IPS-20b (cell line): ENCODE data around the gene MRI1.

Source experiments
- H3K27ac ChIP-seq: one replicate; pipeline ENCODE4 v1.5.1; 2013; ENCODE audit warnings: low read length
- H3K27me3 ChIP-seq: 2 replicates; pipeline ENCODE4 v1.6.1; 2013; ENCODE audit warnings: mild to moderate bottlenecking, low read length, inconsistent platforms; ENCODE audit not compliant: insufficient read depth
- H3K36me3 ChIP-seq: 2 replicates; pipeline ENCODE4 v1.6.1; 2013; ENCODE audit warnings: low read depth, mild to moderate bottlenecking, inconsistent platforms, low read length, moderate library complexity; ENCODE audit not compliant: insufficient read depth
- H3K4me1 ChIP-seq: 2 replicates; pipeline ENCODE4 v1.6.1; 2013; ENCODE audit warnings: mild to moderate bottlenecking, control low read depth, inconsistent platforms, low read length, moderate library complexity; ENCODE audit not compliant: insufficient read depth
- H3K4me3 ChIP-seq: 2 replicates; pipeline ENCODE4 v1.5.1; 2013; ENCODE audit warnings: mild to moderate bottlenecking, low read length, inconsistent platforms
- H3K9ac ChIP-seq: 2 replicates; pipeline ENCODE4 v1.6.1; 2013; ENCODE audit warnings: low read depth, mild to moderate bottlenecking, inconsistent platforms, low read length, moderate library complexity
- H3K9me3 ChIP-seq: 2 replicates; pipeline ENCODE4 v1.6.1; 2013; ENCODE audit warnings: mild to moderate bottlenecking, low read depth, low read length, inconsistent platforms; ENCODE audit not compliant: insufficient read depth

The MRI1 gene

DNA sequence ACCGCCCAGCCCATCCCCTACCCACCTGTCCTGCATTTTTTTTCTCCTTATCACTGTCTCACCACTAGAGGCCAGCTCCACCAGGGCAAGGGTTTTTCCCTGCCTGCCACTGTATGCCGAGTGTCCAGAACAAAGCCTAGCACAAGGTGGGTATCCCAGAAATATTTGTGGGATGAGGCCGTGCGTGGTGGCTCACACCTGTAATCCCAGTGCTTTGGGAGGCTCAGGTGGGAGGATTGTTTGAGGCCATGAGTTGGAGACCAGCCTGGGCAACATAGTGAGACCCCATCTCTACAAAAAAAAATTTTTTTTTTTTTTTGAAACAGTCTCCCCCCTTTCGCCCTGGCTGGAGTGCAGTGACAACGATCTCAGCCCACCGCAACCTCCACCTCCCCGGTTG lies 2.9 kb upstream of the MRI1 start:
- H3K27me3 ChIP-seq = no peaks in the 10 kb centered on the region
- no peak overlapping the region for H3K27ac ChIP-seq
- no peak overlapping the region for H3K9ac ChIP-seq
- H3K9me3 ChIP-seq = no peaks in the 10 kb centered on the region
- no peak overlapping the region for H3K4me3 ChIP-seq
- peaks cover 47% of the 10 kb centered on the region for H3K36me3 ChIP-seq
- H3K4me1 ChIP-seq = peaks cover 5% of the 10 kb centered on the region; the same call in 1 of the 2 replicates

- H3K4me3 ChIP-seq = no peak overlapping the region
- no peak overlapping the region for H3K9ac ChIP-seq
- no peaks in the 10 kb centered on the region for H3K9me3 ChIP-seq
- peaks cover 35% of the 10 kb centered on the region for H3K36me3 ChIP-seq
- H3K27ac ChIP-seq = no peak overlapping the region
- H3K27me3 ChIP-seq = no peaks in the 10 kb centered on the region
- peaks cover 5% of the 10 kb centered on the region; the same call in 1 of the 2 replicates for H3K4me1 ChIP-seq
Measured at GRCh38 chr19:13762635-13763235, 1.6 kb upstream of the MRI1 start.

- Histone ChIP-seq H3K4me3 (no peak overlapping the region), H3K4me1 (peaks cover 5% of the 10 kb centered on the region; the same call in 1 of the 2 replicates), H3K9me3 (no peaks in the 10 kb centered on the region), H3K36me3 (peaks cover 30% of the 10 kb centered on the region), H3K9ac (no peak overlapping the region), H3K27me3 (no peaks in the 10 kb centered on the region), H3K27ac (no peak overlapping the region)
Measured at GRCh38 chr19:13763265-13763664, 1.1 kb upstream of the MRI1 start.

- no peaks in the 10 kb centered on the region for H3K9me3 ChIP-seq
- no peaks in the 10 kb centered on the region for H3K27me3 ChIP-seq
- peak overlapping the region; percentile 68 for H3K4me3 ChIP-seq
- H3K4me1 ChIP-seq = peaks cover 5% of the 10 kb centered on the region; the same call in 1 of the 2 replicates
- no peak overlapping the region; the same call in 1 of the 2 replicates for H3K9ac ChIP-seq
- H3K36me3 ChIP-seq = peaks cover 23% of the 10 kb centered on the region
- H3K27ac ChIP-seq = no peak overlapping the region
Measured at GRCh38 chr19:13764821-13765394, 586 bp downstream of the MRI1 start.

DNA sequence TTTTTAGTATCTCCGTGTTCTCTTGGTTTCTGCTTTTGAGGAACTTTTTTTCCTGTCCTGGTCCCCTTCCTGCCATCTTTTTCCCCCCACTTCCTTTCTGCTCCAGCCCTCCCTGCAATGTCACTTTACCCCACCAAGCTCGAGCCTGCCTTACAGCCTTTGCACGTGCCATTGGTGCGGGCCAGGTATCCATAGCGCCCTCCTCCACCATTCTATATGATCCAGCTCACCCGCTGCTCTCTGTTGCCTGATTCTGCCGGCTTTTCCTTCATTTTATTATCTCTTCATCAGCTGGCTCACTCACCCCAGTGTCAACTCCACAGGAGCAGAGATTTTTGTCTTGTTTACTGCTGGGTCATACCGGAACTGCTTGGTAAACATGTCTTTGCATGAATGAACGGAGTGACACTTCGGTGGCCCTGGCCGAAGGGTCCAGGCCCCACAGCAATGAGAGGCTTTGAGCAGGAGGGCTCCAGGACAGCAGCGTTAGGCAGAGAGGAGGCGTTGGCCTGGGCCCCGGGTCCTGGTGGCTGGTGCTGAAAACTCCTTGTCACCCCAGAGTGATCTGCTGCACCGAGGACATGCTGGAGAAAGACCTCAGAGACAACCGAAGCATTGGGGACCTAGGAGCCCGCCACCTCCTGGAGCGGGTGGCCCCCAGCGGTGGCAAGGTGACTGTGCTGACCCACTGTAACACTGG lies 1.2 kb downstream of the MRI1 start:
- no peaks in the 10 kb centered on the region for H3K9me3 ChIP-seq
- no peak overlapping the region; the same call in 1 of the 2 replicates for H3K9ac ChIP-seq
- H3K27ac ChIP-seq = no peak overlapping the region
- H3K4me1 ChIP-seq = peaks cover 5% of the 10 kb centered on the region; the same call in 1 of the 2 replicates
- no peaks in the 10 kb centered on the region for H3K27me3 ChIP-seq
- peaks cover 16% of the 10 kb centered on the region for H3K36me3 ChIP-seq
- peak overlapping the region; percentile 68 for H3K4me3 ChIP-seq

DNA sequence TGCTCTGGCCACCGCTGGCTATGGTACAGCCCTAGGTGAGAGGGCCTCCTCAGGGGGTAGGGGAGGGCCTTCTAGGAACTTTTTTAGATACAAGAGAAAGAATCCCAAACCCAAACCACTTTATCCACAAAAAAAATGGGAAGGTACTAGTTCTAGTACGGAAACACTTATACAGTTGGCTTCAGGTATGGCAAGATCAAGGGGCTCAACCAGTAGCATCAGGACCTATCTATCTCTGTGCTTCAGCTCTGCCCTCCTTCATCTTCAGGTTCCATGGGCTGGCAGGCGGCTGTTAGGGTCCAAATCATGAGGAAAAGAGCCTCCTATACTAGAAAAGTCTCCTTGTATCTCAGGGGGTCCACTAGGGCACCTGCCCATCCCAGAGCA lies 1.8 kb downstream of the MRI1 start:
- no peaks in the 10 kb centered on the region for H3K27me3 ChIP-seq
- H3K9me3 ChIP-seq = no peaks in the 10 kb centered on the region
- no peak overlapping the region for H3K4me3 ChIP-seq
- H3K36me3 ChIP-seq = peaks cover 14% of the 10 kb centered on the region
- no peak overlapping the region for H3K27ac ChIP-seq
- H3K4me1 ChIP-seq = peaks cover 5% of the 10 kb centered on the region; the same call in 1 of the 2 replicates
- H3K9ac ChIP-seq = no peak overlapping the region

DNA sequence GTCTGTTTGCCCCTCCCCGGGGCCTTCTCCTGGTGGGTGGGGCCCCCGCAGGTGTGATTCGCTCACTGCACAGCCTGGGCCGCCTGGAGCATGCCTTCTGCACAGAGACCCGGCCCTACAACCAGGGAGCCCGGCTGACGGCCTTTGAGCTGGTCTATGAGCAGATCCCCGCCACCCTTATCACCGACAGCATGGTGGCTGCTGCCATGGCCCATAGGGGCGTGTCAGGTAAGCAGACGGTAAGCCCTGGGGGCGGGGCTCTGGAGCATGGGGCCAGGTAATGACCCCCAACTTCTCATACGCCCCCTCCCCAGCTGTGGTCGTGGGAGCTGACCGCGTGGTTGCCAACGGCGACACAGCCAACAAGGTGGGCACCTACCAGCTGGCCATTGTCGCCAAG lies 4.2 kb downstream of the MRI1 start:
- Histone ChIP-seq H3K4me1 (peaks cover 5% of the 10 kb centered on the region; the same call in 1 of the 2 replicates), H3K9me3 (no peaks in the 10 kb centered on the region), H3K27ac (no peak overlapping the region), H3K27me3 (no peaks in the 10 kb centered on the region), H3K36me3 (peaks cover 9% of the 10 kb centered on the region), H3K9ac (no peak overlapping the region), H3K4me3 (no peak overlapping the region)

DNA sequence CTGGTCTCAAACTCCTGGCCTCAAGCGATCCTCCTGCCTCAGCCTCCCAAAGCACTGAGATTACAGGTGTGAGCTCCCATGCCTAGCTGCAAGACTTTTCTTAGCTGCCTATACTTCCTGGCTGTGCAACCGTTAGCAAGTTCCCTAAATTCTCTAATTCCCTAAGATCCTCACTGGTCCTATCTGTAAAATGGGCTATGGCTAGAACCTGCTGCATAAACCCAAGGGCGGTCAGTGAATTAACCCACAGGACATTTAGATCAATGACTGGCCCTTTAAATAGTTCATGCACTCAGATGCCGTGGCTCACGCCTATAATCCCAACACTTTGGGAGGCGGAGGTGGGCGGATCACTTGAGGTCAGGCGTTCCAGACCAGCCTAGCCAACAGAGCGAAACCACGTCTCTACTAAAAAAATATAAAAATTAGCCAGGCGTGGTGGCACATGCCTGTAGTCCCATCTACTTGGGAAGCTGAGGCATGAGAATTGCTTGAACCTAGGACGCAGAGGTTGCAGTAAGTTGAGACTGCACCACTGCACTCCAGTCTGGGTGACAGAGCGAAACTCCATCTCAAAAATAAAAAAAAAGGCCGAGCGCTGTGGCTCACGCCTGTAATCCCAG lies 5.8 kb downstream of the MRI1 start:
- H3K27me3 ChIP-seq = no peaks in the 10 kb centered on the region
- peaks cover 5% of the 10 kb centered on the region; the same call in 1 of the 2 replicates for H3K4me1 ChIP-seq
- no peak overlapping the region for H3K4me3 ChIP-seq
- H3K27ac ChIP-seq = no peak overlapping the region
- no peak overlapping the region for H3K9ac ChIP-seq
- no peaks in the 10 kb centered on the region for H3K9me3 ChIP-seq
- peaks cover 9% of the 10 kb centered on the region for H3K36me3 ChIP-seq

- Histone ChIP-seq H3K27ac (peak within 1 kb of the TSS; percentile 89), H3K27me3 (no peaks in the 10 kb centered on the region)
Measured at GRCh38 chr19:13774217-13775191, 10.2 kb downstream of the MRI1 start, which contains the start of gene C19orf53. Gene C19orf53 (plus strand): TSS chr19:13774456. CDS start chr19:13774478, 22 bp downstream.

DNA sequence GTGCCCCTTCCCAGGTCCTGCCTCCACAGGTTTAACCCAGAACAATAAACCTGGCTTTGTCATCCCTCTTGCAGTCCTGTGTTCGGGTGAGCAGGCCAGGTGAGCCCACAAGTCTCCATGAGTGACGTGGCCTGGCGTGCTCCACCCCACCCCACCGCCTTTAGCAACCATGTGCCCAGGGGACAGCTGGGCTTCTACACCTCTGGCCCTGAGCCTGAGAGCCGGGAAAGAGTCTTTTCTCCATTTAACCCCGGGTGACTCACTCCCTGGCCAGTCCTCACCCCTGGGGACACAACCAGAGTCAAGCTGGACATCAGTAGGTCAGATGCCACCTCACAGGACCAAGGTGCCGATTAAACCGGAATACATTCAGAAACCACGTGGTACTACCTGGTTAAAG lies 14.1 kb downstream of the MRI1 start:
- Histone ChIP-seq H3K27me3 (no peaks in the 10 kb centered on the region), H3K36me3 (peaks cover 34% of the 10 kb centered on the region), H3K27ac (no peak overlapping the region), H3K4me3 (no peak overlapping the region), H3K4me1 (no peaks in the 10 kb centered on the region), H3K9ac (no peak overlapping the region), H3K9me3 (no peaks in the 10 kb centered on the region)

More at GRCh38 chr19:13774217-13775191, 10.2 kb downstream of the MRI1 start, which contains the start of gene C19orf53:
- peak within 1 kb of the TSS; percentile 97 for H3K9ac ChIP-seq
- H3K36me3 ChIP-seq = peaks cover 36% of the 10 kb centered on the region
- peak within 1 kb of the TSS; percentile 99 for H3K4me3 ChIP-seq
- H3K9me3 ChIP-seq = no peaks in the 10 kb centered on the region
- no peaks in the 10 kb centered on the region for H3K4me1 ChIP-seq

GRCh38 chr19:13778847-13779246 lies 14.5 kb downstream of the MRI1 start:
- no peak overlapping the region for H3K4me3 ChIP-seq
- no peak overlapping the region for H3K27ac ChIP-seq
- no peaks in the 10 kb centered on the region for H3K9me3 ChIP-seq
- H3K4me1 ChIP-seq = no peaks in the 10 kb centered on the region
- H3K27me3 ChIP-seq = no peaks in the 10 kb centered on the region
- no peak overlapping the region for H3K9ac ChIP-seq
- peaks cover 34% of the 10 kb centered on the region for H3K36me3 ChIP-seq
